ENCODE data around the gene DHFR. TPM values are rescaled to one million over a fixed set of nuclear protein-coding genes. Genes with fewer than 3 reads are reported as not detected.

DHFR gene
- total RNA-seq, 1 donor from 2014 or later, result 45.4 TPM

DNA sequence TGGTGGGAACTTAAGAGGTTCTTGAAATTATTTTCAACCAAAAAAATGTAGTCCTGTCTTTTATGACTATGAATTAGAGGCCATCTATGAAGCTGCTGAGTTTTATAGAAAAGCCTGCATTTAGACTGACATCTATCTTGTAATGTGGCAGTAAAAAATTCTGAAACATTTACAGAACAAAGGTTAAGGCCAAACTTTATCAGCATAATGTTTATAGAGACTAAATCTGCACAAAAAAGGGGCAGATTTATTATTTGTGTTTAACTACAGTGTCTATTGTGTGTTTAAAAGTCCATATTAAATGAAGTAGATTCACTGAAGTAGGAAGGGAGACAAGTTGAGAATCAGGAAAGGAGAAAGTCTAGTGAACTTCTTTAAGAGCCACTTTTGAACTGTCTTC is 47.4 kb downstream of the DHFR start:
- Mint-ChIP-seq H3K27me3 (no peaks in the 10 kb centered on the region), H3K36me3 (ENCODE audit: insufficient read depth) (no peaks in the 10 kb centered on the region), H3K9me3 (ENCODE audit: low read depth) (peaks cover 3% of the 10 kb centered on the region), H3K4me1 (ENCODE audit: low read depth) (no peaks in the 10 kb centered on the region), H3K27ac (no peak overlapping the region), H3K4me3 (ENCODE audit: low read depth) (no peak overlapping the region)
- TF ChIP-seq, protein P1, sequence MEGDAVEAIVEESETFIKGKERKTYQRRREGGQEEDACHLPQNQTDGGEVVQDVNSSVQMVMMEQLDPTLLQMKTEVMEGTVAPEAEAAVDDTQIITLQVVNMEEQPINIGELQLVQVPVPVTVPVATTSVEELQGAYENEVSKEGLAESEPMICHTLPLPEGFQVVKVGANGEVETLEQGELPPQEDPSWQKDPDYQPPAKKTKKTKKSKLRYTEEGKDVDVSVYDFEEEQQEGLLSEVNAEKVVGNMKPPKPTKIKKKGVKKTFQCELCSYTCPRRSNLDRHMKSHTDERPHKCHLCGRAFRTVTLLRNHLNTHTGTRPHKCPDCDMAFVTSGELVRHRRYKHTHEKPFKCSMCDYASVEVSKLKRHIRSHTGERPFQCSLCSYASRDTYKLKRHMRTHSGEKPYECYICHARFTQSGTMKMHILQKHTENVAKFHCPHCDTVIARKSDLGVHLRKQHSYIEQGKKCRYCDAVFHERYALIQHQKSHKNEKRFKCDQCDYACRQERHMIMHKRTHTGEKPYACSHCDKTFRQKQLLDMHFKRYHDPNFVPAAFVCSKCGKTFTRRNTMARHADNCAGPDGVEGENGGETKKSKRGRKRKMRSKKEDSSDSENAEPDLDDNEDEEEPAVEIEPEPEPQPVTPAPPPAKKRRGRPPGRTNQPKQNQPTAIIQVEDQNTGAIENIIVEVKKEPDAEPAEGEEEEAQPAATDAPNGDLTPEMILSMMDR (IDR thresholded peaks at IDR 0.05; ENCODE audit: unreplicated experiment), result no peak
- DNase-seq (ENCODE audit: low spot score, unreplicated experiment), result no peak

DNA sequence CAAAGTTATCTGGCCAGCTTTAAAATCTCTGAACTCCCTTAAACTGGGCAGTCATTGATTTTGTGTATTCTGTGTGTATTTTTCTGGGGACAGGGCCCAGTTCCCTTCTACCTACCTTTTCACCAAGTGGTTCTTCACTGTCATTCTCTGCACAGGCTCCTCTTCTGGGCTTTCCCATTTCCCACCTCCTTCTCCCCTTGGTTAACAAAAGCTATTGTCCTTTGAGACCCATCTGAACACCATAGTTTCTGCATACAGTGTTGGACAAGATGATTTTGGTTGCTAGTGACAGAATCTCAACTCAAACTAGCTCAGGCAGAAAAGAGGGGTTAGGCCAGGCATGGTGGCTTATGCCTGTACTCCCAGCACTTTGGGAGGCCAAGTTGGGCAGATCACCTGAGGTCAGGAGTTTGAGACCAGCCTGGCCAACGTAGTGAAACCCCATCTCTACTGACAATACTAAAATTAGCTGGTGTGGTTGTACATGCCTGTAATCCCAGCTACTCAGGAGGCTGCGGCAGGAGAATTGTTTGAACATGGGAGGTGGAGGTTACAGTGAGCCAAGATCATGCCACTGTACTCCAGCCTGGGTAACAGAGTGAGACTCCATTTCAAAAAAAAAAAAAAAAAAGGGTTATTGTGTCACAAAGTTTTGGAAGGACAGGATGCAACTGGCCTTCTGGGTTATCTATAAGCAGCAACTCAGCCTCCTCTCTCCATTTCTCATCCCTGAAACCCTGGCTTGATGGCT is 53.7 kb downstream of the DHFR start:
- no peaks in the 10 kb centered on the region for H3K27me3 Mint-ChIP-seq
- H3K4me3 Mint-ChIP-seq (ENCODE audit: low read depth), result no peak overlapping the region
- TF ChIP-seq, protein P1 (IDR thresholded peaks at IDR 0.05; ENCODE audit: unreplicated experiment), result no peak

DNA sequence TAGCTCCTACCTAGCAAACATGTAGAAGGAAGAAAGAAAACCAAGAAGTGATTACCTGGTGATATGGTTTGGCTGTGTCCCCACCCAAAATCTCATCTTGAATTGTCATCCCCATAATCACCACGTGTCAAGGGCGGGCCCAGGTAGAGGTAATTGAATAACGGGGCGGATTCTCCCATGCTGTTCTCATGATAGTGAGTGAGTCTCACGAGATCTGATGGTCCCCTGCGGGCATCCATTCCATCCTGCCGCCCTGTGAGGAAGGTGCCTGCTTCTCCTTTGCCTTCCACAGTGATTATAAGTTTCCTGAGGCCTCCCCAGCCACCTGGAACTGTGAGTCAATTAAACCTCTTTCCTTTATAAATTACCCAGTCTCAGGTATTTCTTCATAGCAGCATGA is 57.3 kb downstream of the DHFR start:
- Mint-ChIP-seq H3K27me3 (no peaks in the 10 kb centered on the region), H3K4me1 (ENCODE audit: low read depth) (no peaks in the 10 kb centered on the region), H3K9me3 (ENCODE audit: low read depth) (no peaks in the 10 kb centered on the region), H3K4me3 (ENCODE audit: low read depth) (no peak overlapping the region), H3K27ac (no peak overlapping the region), H3K36me3 (ENCODE audit: insufficient read depth) (no peaks in the 10 kb centered on the region)
- no peak for DNase-seq (ENCODE audit: low spot score, unreplicated experiment)
- TF ChIP-seq, protein P1 (IDR thresholded peaks at IDR 0.05; ENCODE audit: unreplicated experiment), result no peak

More for the DNA sequence above, 53.7 kb downstream of the DHFR start:
- no peaks in the 10 kb centered on the region for H3K36me3 Mint-ChIP-seq (ENCODE audit: insufficient read depth)
- no peak for DNase-seq (ENCODE audit: low spot score, unreplicated experiment)
- no peak overlapping the region for H3K27ac Mint-ChIP-seq
- H3K4me1 Mint-ChIP-seq (ENCODE audit: low read depth), result no peaks in the 10 kb centered on the region
- no peaks in the 10 kb centered on the region for H3K9me3 Mint-ChIP-seq (ENCODE audit: low read depth)

DNA sequence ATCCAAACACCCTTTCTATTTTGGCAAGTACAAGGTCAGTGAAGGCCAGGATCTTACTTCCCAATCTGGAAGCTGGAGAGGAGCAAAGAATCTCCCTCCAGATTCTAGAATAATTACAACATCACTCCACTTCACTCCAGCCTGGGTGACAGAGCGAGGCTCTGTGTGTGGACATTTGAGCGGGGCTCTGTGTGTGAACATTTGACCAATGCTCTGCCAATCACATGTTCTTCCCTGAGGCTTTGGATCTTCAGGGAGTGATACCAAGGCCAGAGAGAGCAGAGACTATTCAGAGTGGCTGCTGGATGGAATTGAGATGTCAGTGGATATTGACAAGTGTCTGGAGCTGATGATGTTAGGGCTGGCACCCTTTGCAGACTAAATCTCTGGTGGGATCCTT is 60.0 kb downstream of the DHFR start:
- Mint-ChIP-seq H3K36me3 (ENCODE audit: insufficient read depth) (no peaks in the 10 kb centered on the region), H3K9me3 (ENCODE audit: low read depth) (no peaks in the 10 kb centered on the region), H3K27ac (no peak overlapping the region), H3K4me1 (ENCODE audit: low read depth) (no peaks in the 10 kb centered on the region), H3K27me3 (no peaks in the 10 kb centered on the region), H3K4me3 (ENCODE audit: low read depth) (no peak overlapping the region)
- no peak for DNase-seq (ENCODE audit: low spot score, unreplicated experiment)
- TF ChIP-seq, protein P1 (IDR thresholded peaks at IDR 0.05; ENCODE audit: unreplicated experiment), result no peak

DNA sequence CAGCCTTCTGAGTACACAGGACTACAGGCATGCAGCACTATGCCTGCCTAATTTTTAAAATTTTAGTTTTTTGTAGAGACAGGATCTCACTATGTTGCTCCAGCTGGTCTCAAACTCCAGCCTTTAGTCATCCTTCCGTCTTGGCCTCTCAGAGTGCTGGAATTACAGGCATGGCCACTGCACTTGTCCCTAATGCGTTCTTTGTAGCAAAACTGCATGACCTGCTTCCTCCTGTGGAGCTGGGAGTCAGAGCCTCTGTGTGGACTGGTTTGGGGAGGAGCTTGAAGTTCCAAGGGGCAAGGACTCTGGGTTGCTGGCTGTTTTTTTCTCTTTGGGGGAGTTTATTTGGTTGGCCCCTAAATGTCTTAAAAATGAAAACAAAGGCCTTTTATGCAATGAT is 62.0 kb downstream of the DHFR start:
- H3K27me3 Mint-ChIP-seq, result no peaks in the 10 kb centered on the region
- no peaks in the 10 kb centered on the region for H3K4me1 Mint-ChIP-seq (ENCODE audit: low read depth)
- TF ChIP-seq, protein P1 (IDR thresholded peaks at IDR 0.05; ENCODE audit: unreplicated experiment), result no peak
- DNase-seq (ENCODE audit: low spot score, unreplicated experiment), result no peak
- no peak overlapping the region for H3K4me3 Mint-ChIP-seq (ENCODE audit: low read depth)
- no peaks in the 10 kb centered on the region for H3K9me3 Mint-ChIP-seq (ENCODE audit: low read depth)
- H3K27ac Mint-ChIP-seq, result no peak overlapping the region
- H3K36me3 Mint-ChIP-seq (ENCODE audit: insufficient read depth), result no peaks in the 10 kb centered on the region

Measured in progenitor cell of endocrine pancreas (in vitro differentiated cells).